Heart left ventricle (tissue), 13 donors: Measurements from ENCODE around the gene MYO1B.

Experiments
- POLR2A ChIP-seq, 2 donors: fragments of 450-650 bp; IDR thresholded peaks; one replicate each; pipeline ENCODE4 v1.6.1; 2017; ENCODE audit warnings: antibody characterized with exemption in 2 of 2, mild to moderate bottlenecking in 2 of 2, moderate library complexity in 2 of 2
- TF ChIP-seq, protein P1 (sequence below), 12 donors: fragments of 200-600 bp; sonication (generic) in 4 of 12; IDR thresholded peaks; one replicate each; pipeline versions ENCODE4 v1.5.0 to v1.8.0; 2018 to 2022; ENCODE audit warnings: antibody characterized with exemption in 12 of 12, mild to moderate bottlenecking in 5 of 12
- donor health status: ischemic (EF 13 %, LVEDD 7.1; RV severe dilation, severe dysfunction).
- donor health status: DM: no; HTN: yes; CAD: no.
- donor health status: DM: no; HTN: no; CAD: no.
- donor health status: ischemic (EF 25% LVEDD 6.9; RV normal size, moderate dysfunction).
- donor health status: ischemic (EF 25% LVEDD 5.7; RV mildly dilated, moderate dysfunction).
- donor health status: ischemic (EF 35%, LVEDD 5.7; RV mildly dilated, moderate dysfunction).
- donor health status: nonischemic (EF 11% LVEDD 7.7; RV severe dilation, severe dysfunction).
- donor health status: DM: yes; HTN: yes; CAD: no.
- donor health status: PGD.
- donor health status: ischemic (EF 29% LVEDD 5.4; RV normal size, mild dysfunction).
- donor health status: nonischemic (EF 23%, LVEDD 6.1; RV moderate dilation, normal function).

DNA sequence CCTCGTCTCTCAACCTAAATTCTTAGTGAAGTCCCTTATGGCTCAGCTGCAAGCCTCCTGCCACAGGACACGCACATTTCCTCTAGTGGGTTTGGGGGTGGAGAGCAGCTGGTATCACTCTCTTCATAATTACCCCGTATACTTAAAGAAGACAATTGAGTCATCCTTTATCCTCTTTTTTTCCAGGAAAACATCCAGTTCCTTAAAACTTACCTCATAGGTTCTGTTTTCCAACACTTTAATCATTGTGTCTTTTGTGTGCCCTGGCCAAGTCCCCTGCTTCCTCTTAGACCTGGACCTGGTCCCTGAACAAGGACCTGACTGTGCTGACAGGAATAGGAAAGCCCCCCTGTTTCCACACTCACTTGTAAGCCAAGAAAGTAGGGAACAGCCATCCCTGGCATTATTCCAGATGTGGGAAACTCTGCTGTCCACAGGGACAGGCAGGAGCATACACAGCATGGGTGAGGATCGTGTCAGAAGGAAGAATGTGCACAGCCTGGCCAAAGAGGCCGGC lies 42.3 kb upstream of the MYO1B start:
- TF ChIP-seq, protein P1, sequence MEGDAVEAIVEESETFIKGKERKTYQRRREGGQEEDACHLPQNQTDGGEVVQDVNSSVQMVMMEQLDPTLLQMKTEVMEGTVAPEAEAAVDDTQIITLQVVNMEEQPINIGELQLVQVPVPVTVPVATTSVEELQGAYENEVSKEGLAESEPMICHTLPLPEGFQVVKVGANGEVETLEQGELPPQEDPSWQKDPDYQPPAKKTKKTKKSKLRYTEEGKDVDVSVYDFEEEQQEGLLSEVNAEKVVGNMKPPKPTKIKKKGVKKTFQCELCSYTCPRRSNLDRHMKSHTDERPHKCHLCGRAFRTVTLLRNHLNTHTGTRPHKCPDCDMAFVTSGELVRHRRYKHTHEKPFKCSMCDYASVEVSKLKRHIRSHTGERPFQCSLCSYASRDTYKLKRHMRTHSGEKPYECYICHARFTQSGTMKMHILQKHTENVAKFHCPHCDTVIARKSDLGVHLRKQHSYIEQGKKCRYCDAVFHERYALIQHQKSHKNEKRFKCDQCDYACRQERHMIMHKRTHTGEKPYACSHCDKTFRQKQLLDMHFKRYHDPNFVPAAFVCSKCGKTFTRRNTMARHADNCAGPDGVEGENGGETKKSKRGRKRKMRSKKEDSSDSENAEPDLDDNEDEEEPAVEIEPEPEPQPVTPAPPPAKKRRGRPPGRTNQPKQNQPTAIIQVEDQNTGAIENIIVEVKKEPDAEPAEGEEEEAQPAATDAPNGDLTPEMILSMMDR (IDR thresholded peaks at IDR 0.05) = no peak
- TF ChIP-seq POLR2A (IDR thresholded peaks at IDR 0.05) = no peak
